Omental fat pad (tissue), 4 donors: Measurements from ENCODE around the gene SPATA31C1. TPM values are rescaled to one million over a fixed set of nuclear protein-coding genes. Genes with fewer than 3 reads are reported as not detected.

Experiments
- ATAC-seq: fragments of 150-250 bp; one replicate; pipeline ENCODE4 v1.9.1; 2016; ENCODE audit warnings: mild to moderate bottlenecking, moderate library complexity; ENCODE audit not compliant: low FRiP score
- DNase-seq: peaks from one replicate; pipeline ENCODE4 v3.0.0-alpha.2; 2019; ENCODE audit warnings: low spot score
- total RNA-seq, 4 donors: library from RNA; depleted of rRNA; stranded (reverse); fragments of >200 nt; gene quantifications; one replicate each; pipeline ENCODE4 v1.1.0, GENCODE V29; 2016
- TF ChIP-seq, protein P1 (sequence below), 3 donors: fragments of 450-650 bp; IDR thresholded peaks; one replicate each; pipeline ENCODE4 v1.5.1; 2016 to 2017; ENCODE audit warnings: antibody characterized with exemption in 3 of 3, mild to moderate bottlenecking in 3 of 3, moderate library complexity in 2 of 3

Gene SPATA31C1
- total RNA-seq, 4 donors from 2014 or later, result not detected

- TF ChIP-seq, protein P1, sequence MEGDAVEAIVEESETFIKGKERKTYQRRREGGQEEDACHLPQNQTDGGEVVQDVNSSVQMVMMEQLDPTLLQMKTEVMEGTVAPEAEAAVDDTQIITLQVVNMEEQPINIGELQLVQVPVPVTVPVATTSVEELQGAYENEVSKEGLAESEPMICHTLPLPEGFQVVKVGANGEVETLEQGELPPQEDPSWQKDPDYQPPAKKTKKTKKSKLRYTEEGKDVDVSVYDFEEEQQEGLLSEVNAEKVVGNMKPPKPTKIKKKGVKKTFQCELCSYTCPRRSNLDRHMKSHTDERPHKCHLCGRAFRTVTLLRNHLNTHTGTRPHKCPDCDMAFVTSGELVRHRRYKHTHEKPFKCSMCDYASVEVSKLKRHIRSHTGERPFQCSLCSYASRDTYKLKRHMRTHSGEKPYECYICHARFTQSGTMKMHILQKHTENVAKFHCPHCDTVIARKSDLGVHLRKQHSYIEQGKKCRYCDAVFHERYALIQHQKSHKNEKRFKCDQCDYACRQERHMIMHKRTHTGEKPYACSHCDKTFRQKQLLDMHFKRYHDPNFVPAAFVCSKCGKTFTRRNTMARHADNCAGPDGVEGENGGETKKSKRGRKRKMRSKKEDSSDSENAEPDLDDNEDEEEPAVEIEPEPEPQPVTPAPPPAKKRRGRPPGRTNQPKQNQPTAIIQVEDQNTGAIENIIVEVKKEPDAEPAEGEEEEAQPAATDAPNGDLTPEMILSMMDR (IDR thresholded peaks at IDR 0.05), result no peak
- ATAC-seq, result no peak
Measured at GRCh38 chr9:87874304-87874623, 43.5 kb upstream of the SPATA31C1 start.

DNA sequence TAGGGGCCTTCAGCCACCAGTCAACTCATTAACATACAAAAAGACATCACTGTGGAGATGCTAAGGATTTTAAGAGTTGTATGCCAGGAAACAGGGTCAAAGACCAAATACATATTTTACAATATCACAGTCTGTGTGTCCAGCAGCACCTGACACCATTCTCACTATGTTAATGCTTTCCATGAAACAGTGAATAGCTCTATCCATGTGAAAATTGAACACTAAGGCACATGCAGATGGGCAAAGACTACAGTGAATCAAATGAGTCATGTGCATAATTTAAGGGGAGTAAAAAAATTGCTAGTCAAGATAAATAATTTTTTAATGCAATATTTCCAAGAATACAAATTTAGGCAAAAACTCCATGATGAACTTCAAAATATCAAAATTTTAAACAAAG lies 42.7 kb upstream of the SPATA31C1 start:
- TF ChIP-seq, protein P1 (IDR thresholded peaks at IDR 0.05), result no peak
- no peak for ATAC-seq
- DNase-seq, result no peak

More at GRCh38 chr9:87874304-87874623, 43.5 kb upstream of the SPATA31C1 start:
- no peak for DNase-seq

- DNase-seq (no peak), ATAC-seq (no peak)
- TF ChIP-seq, protein P1 (IDR thresholded peaks at IDR 0.05), result no peak
Measured at GRCh38 chr9:87875831-87876545, 41.8 kb upstream of the SPATA31C1 start.

- ATAC-seq (no peak), DNase-seq (no peak)
- TF ChIP-seq, protein P1 (IDR thresholded peaks at IDR 0.05), result no peak
Measured at GRCh38 chr9:87876708-87877107, 41.1 kb upstream of the SPATA31C1 start.

- TF ChIP-seq, protein P1 (IDR thresholded peaks at IDR 0.05), result no peak
- no peak for DNase-seq
- no peak for ATAC-seq
Measured at GRCh38 chr9:87878989-87879511, 38.7 kb upstream of the SPATA31C1 start.

DNA sequence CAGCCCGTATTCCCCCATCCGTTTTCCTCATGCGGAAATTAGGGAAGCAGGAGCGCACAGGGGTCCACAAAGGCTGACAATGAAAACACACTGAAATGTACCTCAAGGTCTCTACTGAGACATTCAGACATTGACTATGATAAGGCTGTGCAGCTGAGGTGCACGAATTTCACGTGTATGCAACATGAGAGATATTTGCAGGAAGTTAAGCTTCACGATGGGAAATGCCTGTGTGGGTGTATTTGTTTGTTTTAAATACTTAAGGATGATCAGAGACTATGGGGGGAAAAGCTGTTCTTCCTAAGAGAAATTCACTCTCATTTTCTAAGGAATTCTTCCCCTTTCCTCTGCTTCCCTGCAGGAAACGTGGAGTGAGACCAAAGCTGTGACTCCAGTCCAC lies 37.6 kb upstream of the SPATA31C1 start:
- ATAC-seq (no peak), DNase-seq (no peak)
- TF ChIP-seq, protein P1 (IDR thresholded peaks at IDR 0.05), result no peak

DNA sequence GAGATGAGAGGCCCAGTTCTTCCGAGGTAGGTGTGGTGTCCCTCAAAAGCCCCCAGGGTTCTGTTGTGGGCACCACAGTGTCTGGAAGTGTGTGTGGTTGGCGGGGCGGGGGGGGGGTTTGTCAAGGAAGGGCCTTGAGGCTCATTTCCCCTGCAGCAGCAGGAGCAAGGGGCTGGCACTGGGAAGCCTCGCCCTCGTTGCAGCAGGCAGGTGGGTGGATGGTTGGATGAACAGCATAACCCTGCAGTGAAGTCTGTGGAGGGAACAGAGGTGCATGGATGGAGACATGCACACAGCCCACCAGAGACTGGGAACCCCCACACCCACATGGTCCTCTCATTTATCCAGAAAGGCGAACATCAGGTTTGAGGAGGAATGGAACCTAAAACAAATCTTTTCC lies 37.1 kb upstream of the SPATA31C1 start:
- no peak for DNase-seq
- TF ChIP-seq, protein P1 (IDR thresholded peaks at IDR 0.05), result no peak

More for the DNA sequence above, 37.1 kb upstream of the SPATA31C1 start:
- no peak for ATAC-seq
